ENCODE results near the gene TEX10. TPM values are rescaled to one million over a fixed set of nuclear protein-coding genes. Genes with fewer than 3 reads are reported as not detected.
A peak's percentile ranks its signal among the peaks of the same experiment; 100 is the strongest.
"Not testable (repeated sequence)": the region's sequence is repeated elsewhere in the genome, so short reads cannot be mapped to it uniquely, and the experiment has no call there.

The TEX10 gene
- total RNA-seq, 1 experiment from 2014 or later = 15.4 TPM

GRCh38 chr9:100350188-100350587 lies 2.6 kb downstream of the TEX10 start:
- DNase-seq (ENCODE audit: low spot score) = no peak

GRCh38 chr9:100346836-100347235 lies 5.9 kb downstream of the TEX10 start:
- DNase-seq (ENCODE audit: low spot score) = no peak

- DNase-seq (ENCODE audit: low spot score) = no peak
Observed at GRCh38 chr9:100341889-100342288, 10.9 kb downstream of the TEX10 start.

- DNase-seq (ENCODE audit: low spot score) = no peak
Observed at GRCh38 chr9:100340224-100340623, 12.5 kb downstream of the TEX10 start.

GRCh38 chr9:100338736-100339135 lies 14.0 kb downstream of the TEX10 start:
- not testable (repeated sequence) for DNase-seq (ENCODE audit: low spot score)

- no peak for DNase-seq (ENCODE audit: low spot score)
Observed at GRCh38 chr9:100324594-100325200, 28.0 kb downstream of the TEX10 start.

GRCh38 chr9:100322954-100323536 lies 29.7 kb downstream of the TEX10 start:
- peak; percentile 48 for DNase-seq (ENCODE audit: low spot score)

- no peak for DNase-seq (ENCODE audit: low spot score)
Observed at GRCh38 chr9:100317706-100318105, 35.0 kb downstream of the TEX10 start.

GRCh38 chr9:100315561-100315960 lies 37.2 kb downstream of the TEX10 start:
- no peak for DNase-seq (ENCODE audit: low spot score)

- no peak for DNase-seq (ENCODE audit: low spot score)
Observed at GRCh38 chr9:100309992-100310391, 42.8 kb downstream of the TEX10 start.

- no peak for DNase-seq (ENCODE audit: low spot score)
Observed at GRCh38 chr9:100308965-100309564, 43.7 kb downstream of the TEX10 start.

- no peak for DNase-seq (ENCODE audit: low spot score)
Observed at GRCh38 chr9:100307080-100307479, 45.7 kb downstream of the TEX10 start.

GRCh38 chr9:100306283-100306682 lies 46.5 kb downstream of the TEX10 start:
- DNase-seq (ENCODE audit: low spot score) = no peak

GRCh38 chr9:100303747-100304146 lies 49.0 kb downstream of the TEX10 start:
- no peak for DNase-seq (ENCODE audit: low spot score)

- DNase-seq (ENCODE audit: low spot score) = no peak
Observed at GRCh38 chr9:100298378-100298777, 54.4 kb downstream of the TEX10 start.

GRCh38 chr9:100296407-100296806 lies 56.3 kb downstream of the TEX10 start:
- no peak for DNase-seq (ENCODE audit: low spot score)

- no peak for DNase-seq (ENCODE audit: low spot score)
Observed at GRCh38 chr9:100295240-100295639, 57.5 kb downstream of the TEX10 start.

- no peak for DNase-seq (ENCODE audit: low spot score)
Observed at GRCh38 chr9:100294806-100295205, 57.9 kb downstream of the TEX10 start.

GRCh38 chr9:100294341-100294740 lies 58.4 kb downstream of the TEX10 start:
- no peak for DNase-seq (ENCODE audit: low spot score)

GRCh38 chr9:100292414-100292813 lies 60.3 kb downstream of the TEX10 start:
- DNase-seq (ENCODE audit: low spot score) = no peak

GRCh38 chr9:100290714-100291113 lies 62.0 kb downstream of the TEX10 start:
- DNase-seq (ENCODE audit: low spot score) = no peak

GRCh38 chr9:100287186-100287585 lies 65.6 kb downstream of the TEX10 start:
- DNase-seq (ENCODE audit: low spot score) = no peak

GRCh38 chr9:100286257-100286656 lies 66.5 kb downstream of the TEX10 start:
- no peak for DNase-seq (ENCODE audit: low spot score)

All from HT-29 (cell line).